ENCODE data around the gene MMP25. TPM values are rescaled to one million over a fixed set of nuclear protein-coding genes. Genes with fewer than 3 reads are reported as not detected.

The MMP25 gene
- total and polyA plus RNA-seq, 9 of the 15 experiments (the other 6 are each of a cell fraction or from before 2014, with no cell fraction given): 0.03 to 0.04 TPM; not detected in 7

GRCh38 chr16:3020247-3020603, 26.1 kb upstream of the MMP25 start, which contains the start of gene TNFRSF12A (continued):
- no peak for TF ChIP-seq FOXA3 (CRISPR knock-in tag; conservative IDR thresholded peaks at IDR 0.05 in 1 of 2, IDR thresholded peaks at IDR 0.05 in 1 of 2)
- TF ChIP-seq NR2C2 (CRISPR knock-in tag; IDR thresholded peaks at IDR 0.05): 0 out of 2 replicates have a peak, but pooled peaks have one; percentile 41
- no peak for TF ChIP-seq NR2C2 (tag; IDR thresholded peaks at IDR 0.05)
- peak; percentile 58; the same call in 1 of the 2 replicates for TF ChIP-seq CBX1 (IDR thresholded peaks at IDR 0.05; ENCODE audit: low read depth)
- TF ChIP-seq OTX1 (CRISPR knock-in tag; IDR thresholded peaks at IDR 0.05): no peak
- peak; percentile 77; the same call in 1 of the 2 replicates for TF ChIP-seq ETS1 (conservative IDR thresholded peaks at IDR 0.05; ENCODE audit: control insufficient read depth, low read depth, low read length)
- peak; percentile 94 for TF ChIP-seq POLR2G (IDR thresholded peaks at IDR 0.05; ENCODE audit: low read depth, low read length)
- TF ChIP-seq SAFB (IDR thresholded peaks at IDR 0.05; ENCODE audit: borderline replicate concordance, low read depth, low read length): no peak
- peak; percentile 52 to 61 for TF ChIP-seq MNT (conservative IDR thresholded peaks at IDR 0.05)
- TF ChIP-seq ZNF3 (CRISPR knock-in tag; IDR thresholded peaks at IDR 0.05): no peak
- 0 out of 2 replicates have a peak, but pooled peaks have one; percentile 49 for TF ChIP-seq CREM (IDR thresholded peaks at IDR 0.05; ENCODE audit: low read depth)
- peak; percentile 81 for TF ChIP-seq POLR2AphosphoS5 (IDR thresholded peaks at IDR 0.05; ENCODE audit: control insufficient read depth, insufficient read depth, low read depth, low read length)
- no peak for TF ChIP-seq XRCC5 (IDR thresholded peaks at IDR 0.05; ENCODE audit: low read depth, low read length)
- TF ChIP-seq AFF4 (CRISPR knock-in tag; IDR thresholded peaks at IDR 0.05): no peak
- TF ChIP-seq DLX4 (CRISPR knock-in tag; IDR thresholded peaks at IDR 0.05): no peak
- TF ChIP-seq JUN (IDR thresholded peaks at IDR 0.05; ENCODE audit: borderline replicate concordance, low read depth, low read length): no peak
- no peak for TF ChIP-seq JUN (CRISPR knock-in tag; IDR thresholded peaks at IDR 0.05; ENCODE audit: borderline replicate concordance)
- no peak for TF ChIP-seq EZH2 (IDR thresholded peaks at IDR 0.05; ENCODE audit: borderline replicate concordance, low read depth, low read length)
- TF ChIP-seq NRF1 (conservative IDR thresholded peaks at IDR 0.05 in 1 of 2, IDR thresholded peaks at IDR 0.05 in 1 of 2): peak; percentile 55 to 56; a peak in 2 of 4 replicates
- peak; percentile 48; the same call in 1 of the 2 replicates for TF ChIP-seq NR4A1 (CRISPR knock-in tag; IDR thresholded peaks at IDR 0.05)
- TF ChIP-seq NR4A1 (tag; IDR thresholded peaks at IDR 0.05): no peak

All from K562 (cell line).